IMR-90 (cell line): ENCODE results near the gene PIGBOS1. TPM values are rescaled to one million over a fixed set of nuclear protein-coding genes. Genes with fewer than 3 reads are reported as not detected.
"Not testable (repeated sequence)": the region's sequence is repeated elsewhere in the genome, so short reads cannot be mapped to it uniquely, and the experiment has no call there.

Experiments used
- ATAC-seq: fragments of 200-7000 bp; cut with Tn5 transposase; 2 replicates; pipeline ENCODE4 v1.9.1; 2020; ENCODE audit warnings: low read depth, mild to moderate bottlenecking, moderate library complexity
- BruUV-seq: library from RNA; stranded (reverse); fragments of 400-500 nt; replicated peaks from 2 replicates; lab custom pipeline; 2021; lab: Mats Ljungman, UMichigan
- CTCF ChIA-PET: fragments of 300-600 bp; formaldehyde crosslinking; extraction: SDS; loops from one replicate; lab custom pipeline; 2021; ENCODE audit warnings: antibody characterized with exemption; lab: Yijun Ruan, JAX
- POLR2A ChIA-PET: fragments of 300-600 bp; sonication (Branson Sonifier 250); formaldehyde crosslinking; loops from one replicate; lab custom pipeline; 2022; ENCODE audit warnings: antibody characterized with exemption; ENCODE audit not compliant: unreplicated experiment; lab: Charles Lee
- DNase-seq: peaks from one replicate; pipeline ENCODE4 v3.0.0; 2013
- H2AFZ ChIP-seq: replicated peaks from 2 replicates; pipeline ENCODE3; 2013; ENCODE audit warnings: low read length, mild to moderate bottlenecking; ENCODE audit not compliant: poor library complexity
- H2AK5ac ChIP-seq: 2 replicates; pipeline ENCODE4 v1.6.1; 2013; ENCODE audit warnings: low read depth, low read length, inconsistent platforms
- H2AK9ac ChIP-seq: replicated peaks from 2 replicates; pipeline ENCODE3; 2013; ENCODE audit warnings: mild to moderate bottlenecking, low read depth, low read length, moderate library complexity; ENCODE audit not compliant: poor library complexity
- H2BK120ac ChIP-seq: 2 replicates; pipeline ENCODE4 v1.6.1; 2013; ENCODE audit warnings: low read depth, low read length, inconsistent platforms
- H2BK15ac ChIP-seq: 3 replicates; pipeline ENCODE4 v1.6.1; 2013; ENCODE audit warnings: low read depth, low read length, inconsistent platforms
- H2BK20ac ChIP-seq: 2 replicates; pipeline ENCODE4 v1.6.1; 2013; ENCODE audit warnings: low read depth, mild to moderate bottlenecking, inconsistent platforms, low read length, moderate library complexity
- H2BK5ac ChIP-seq: 2 replicates; pipeline ENCODE4 v1.6.1; 2013; ENCODE audit warnings: mild to moderate bottlenecking, low read depth, low read length, inconsistent platforms; ENCODE audit not compliant: poor library complexity, severe bottlenecking
- H3K14ac ChIP-seq: replicated peaks from 2 replicates; pipeline ENCODE4 v1.6.1; 2013; ENCODE audit warnings: low read depth, low read length, inconsistent platforms
- H3K18ac ChIP-seq: 2 replicates; pipeline ENCODE4 v1.6.1; 2013; ENCODE audit warnings: low read depth, low read length, control low read depth
- H3K23ac ChIP-seq: 2 replicates; pipeline ENCODE4 v1.6.1; 2013; ENCODE audit warnings: low read depth, low read length, inconsistent platforms
- H3K27ac ChIP-seq: 2 replicates; pipeline ENCODE4 v1.5.1; 2013; ENCODE audit warnings: mild to moderate bottlenecking, control low read depth, low read length; ENCODE audit not compliant: insufficient read depth
- H3K27me3 ChIP-seq: 2 replicates; pipeline ENCODE4 v1.6.1; 2013; ENCODE audit warnings: low read length; ENCODE audit not compliant: control insufficient read depth, insufficient read depth
- H3K36me3 ChIP-seq: 2 replicates; pipeline ENCODE4 v1.6.1; 2013; ENCODE audit warnings: low read length, mixed read lengths; ENCODE audit not compliant: control insufficient read depth, insufficient read depth
- H3K4ac ChIP-seq: 2 replicates; pipeline ENCODE4 v1.6.1; 2013; ENCODE audit warnings: low read depth, low read length, inconsistent platforms
- H3K4me1 ChIP-seq: 2 replicates; pipeline ENCODE4 v1.6.1; 2013; ENCODE audit warnings: low read length, mixed read lengths; ENCODE audit not compliant: control insufficient read depth, insufficient read depth
- H3K4me2 ChIP-seq: 2 replicates; pipeline ENCODE4 v1.6.1; 2013; ENCODE audit warnings: low read depth, mild to moderate bottlenecking, control low read depth, low read length, moderate library complexity
- H3K4me3 ChIP-seq: 2 replicates; pipeline ENCODE4 v1.5.1; 2013; ENCODE audit warnings: low read depth, mild to moderate bottlenecking, control low read depth, low read length, moderate library complexity; ENCODE audit not compliant: insufficient read depth
- H3K56ac ChIP-seq: 2 replicates; pipeline ENCODE4 v1.6.1; 2013; ENCODE audit warnings: low read length, inconsistent platforms; ENCODE audit not compliant: insufficient read depth; ENCODE audit errors: extremely low read depth
- H3K79me1 ChIP-seq, 2 experiments: 2 replicates each; pipeline ENCODE4 v1.6.1; 2013; ENCODE audit warnings: low read length in 2 of 2, inconsistent platforms in 1 of 2, low read depth in 1 of 2
- H3K9ac ChIP-seq: 2 replicates; pipeline ENCODE4 v1.6.1; 2013; ENCODE audit warnings: low read depth, low read length, control low read depth
- H3K9me1 ChIP-seq: 2 replicates; pipeline ENCODE4 v1.6.1; 2013; ENCODE audit warnings: low read length, inconsistent platforms; ENCODE audit not compliant: insufficient read depth
- H3K9me3 ChIP-seq: 2 replicates; pipeline ENCODE4 v1.6.1; 2013; ENCODE audit warnings: low read length; ENCODE audit not compliant: control insufficient read depth, insufficient read depth
- H4K20me1 ChIP-seq: 2 replicates; pipeline ENCODE4 v1.6.1; 2013; ENCODE audit warnings: low read length, inconsistent platforms; ENCODE audit not compliant: insufficient read depth
- H4K5ac ChIP-seq: 2 replicates; pipeline ENCODE4 v1.6.1; 2013; ENCODE audit warnings: mild to moderate bottlenecking, low read depth, low read length, control low read depth
- H4K8ac ChIP-seq, 2 experiments: 2 replicates each; pipeline ENCODE4 v1.6.1; 2013; ENCODE audit warnings: low read depth in 2 of 2, low read length in 2 of 2, control low read depth in 1 of 2, inconsistent platforms in 1 of 2
- H4K91ac ChIP-seq: 2 replicates; pipeline ENCODE4 v1.6.1; 2013; ENCODE audit warnings: low read depth, low read length, inconsistent platforms; ENCODE audit not compliant: insufficient read depth
- MXI1 ChIP-seq: IDR thresholded peaks from 2 replicates; pipeline ENCODE4 v1.6.1; 2012; ENCODE audit warnings: low read depth, mild to moderate bottlenecking, low read length, moderate library complexity, borderline replicate concordance
- WGBS, 2 experiments: methylation state at CpG; one replicate each; pipeline versions ENCODE4 v1.1.5 to v1.1.7; 2013; ENCODE audit warnings: missing lambda C conversion rate in 2 of 2; ENCODE audit not compliant: insufficient read length in 1 of 2; ENCODE audit errors: extremely low coverage in 2 of 2; 5-methylcytosine and 5-hydroxymethylcytosine counted together
- dilution Hi-C: fragments of 300-500 bp; cut with HindIII; formaldehyde crosslinking; loops from one replicate; pipeline ENCODE4 v1.14.3; 2018; ENCODE audit warnings: low sequenced_read_pairs; ENCODE audit not compliant: unreplicated experiment
- in situ Hi-C: fragments of 300-500 bp; cut with MboI; formaldehyde crosslinking; loops from 3 replicates; pipeline ENCODE4 v1.14.3; 2019; ENCODE audit warnings: low sequenced_read_pairs, inconsistent platforms, mixed read lengths
- intact Hi-C: fragments of 100-400 bp; cut with micrococcal nuclease; formaldehyde crosslinking; loops from 2 replicates; pipeline ENCODE4 v1.10.0; 2022
- polyA plus RNA-seq, 3 experiments: library from polyadenylated mRNA; depleted of rRNA; stranded (reverse); fragments of >200 nt; gene quantifications; 2 replicates each; pipeline ENCODE4 v1.2.3, GENCODE V29; 2012; ENCODE audit warnings: low replicate concordance in 1 of 3
- total RNA-seq: library from RNA; depleted of rRNA; stranded (reverse); fragments of >200 nt; gene quantifications from 2 replicates; pipeline ENCODE4 v1.2.3, GENCODE V29; 2012

PIGBOS1 gene
- total and polyA plus RNA-seq, 2 of the 4 experiments (the other 2 are of a cell fraction), result 11.7 to 12.7 TPM

- TF ChIP-seq MXI1, result no peak
Observed at GRCh38 chr15:55288006-55288717, 30.8 kb downstream of the PIGBOS1 start (continued).

GRCh38 chr15:55286442-55287189, 32.3 kb downstream of the PIGBOS1 start:
- H3K27me3 ChIP-seq, H3K56ac ChIP-seq, H4K91ac ChIP-seq, H3K9me3 ChIP-seq, intact Hi-C loops, H3K4me3 ChIP-seq, H2BK120ac ChIP-seq, H2AK9ac ChIP-seq, DNase-seq, H2BK15ac ChIP-seq, H3K36me3 ChIP-seq, POLR2A ChIA-PET, H4K20me1 ChIP-seq, H3K14ac ChIP-seq, H4K8ac ChIP-seq, ATAC-seq, H2AK5ac ChIP-seq, H3K4me2 ChIP-seq, H3K18ac ChIP-seq, H2AFZ ChIP-seq, in situ Hi-C loops, H4K5ac ChIP-seq, BruUV-seq, H3K4me1 ChIP-seq, H2BK5ac ChIP-seq, H3K9ac ChIP-seq, H2BK20ac ChIP-seq, H3K4ac ChIP-seq, dilution Hi-C loops, H3K23ac ChIP-seq, H3K27ac ChIP-seq: not testable (repeated sequence)
- 96% methylated on average over 3 of the region's 10 CpGs; no CpG with 5 or more reads in 1 of the 2 experiments for WGBS, 2 experiments
- H3K9me1 ChIP-seq, result peaks cover 11% of the 10 kb centered on the region
- H3K79me1 ChIP-seq, result peaks cover 13 to 42% of the 10 kb centered on the region in 2 experiments
- CTCF ChIA-PET, result interaction anchor here (0.7 kb wide), 1 partner anchor 126 kb away, joined by 3 read pairs; no protein-coding TSS in a partner anchor
